Parathyroid adenoma (tissue), 2 donors: Measurements from ENCODE around the gene CFAP61.

Experiments used
- H2AFZ ChIP-seq: fragments of 300-600 bp; sonication (generic); one replicate; pipeline ENCODE4 v1.7.0; 2017; ENCODE audit warnings: antibody characterized with exemption, mild to moderate bottlenecking
- H3K27ac ChIP-seq: fragments of 300-600 bp; sonication (generic); one replicate; pipeline ENCODE4 v1.7.0; 2017
- H3K27me3 ChIP-seq: fragments of 300-600 bp; sonication (generic); one replicate; pipeline ENCODE4 v1.7.0; 2017; ENCODE audit warnings: low read length; ENCODE audit not compliant: control insufficient read depth, insufficient read depth
- H3K36me3 ChIP-seq: fragments of 300-600 bp; sonication (generic); one replicate; pipeline ENCODE4 v1.7.0; 2017; ENCODE audit warnings: low read length; ENCODE audit not compliant: control insufficient read depth, insufficient read depth
- H3K4me1 ChIP-seq: fragments of 300-600 bp; sonication (generic); one replicate; pipeline ENCODE4 v1.7.0; 2017; ENCODE audit warnings: control low read depth
- H3K4me2 ChIP-seq: fragments of 300-600 bp; sonication (generic); one replicate; pipeline ENCODE4 v1.7.0; 2017; ENCODE audit warnings: low read length
- H3K4me3 ChIP-seq: fragments of 300-600 bp; sonication (generic); one replicate; pipeline ENCODE4 v1.7.0; 2017; ENCODE audit warnings: low read depth, low read length
- H3K79me2 ChIP-seq: fragments of 300-600 bp; sonication (generic); one replicate; pipeline ENCODE4 v1.7.0; 2017; ENCODE audit warnings: control low read depth
- H3K9ac ChIP-seq: fragments of 300-600 bp; sonication (generic); one replicate; pipeline ENCODE4 v1.7.0; 2017; ENCODE audit warnings: mild to moderate bottlenecking
- H3K9me3 ChIP-seq: fragments of 300-600 bp; sonication (generic); one replicate; pipeline ENCODE4 v1.7.0; 2017; ENCODE audit warnings: low read length; ENCODE audit not compliant: control insufficient read depth
- TF ChIP-seq, protein P1 (sequence below): fragments of 300-600 bp; sonication (generic); IDR thresholded peaks from one replicate; pipeline ENCODE4 v1.7.0; 2017; ENCODE audit warnings: antibody characterized with exemption, mild to moderate bottlenecking
- donor health status: primary hyperparathyroidism.

Gene CFAP61

GRCh38 chr20:20017001-20017843, 35.1 kb upstream of the CFAP61 start, which contains the start of gene NAA20:
TSS of gene NAA20 (plus strand) at chr20:20017362. CDS start at chr20:20017397, 35 bp downstream.
- peak within 1 kb of the TSS; percentile 79 for H3K9ac ChIP-seq
- H3K36me3 ChIP-seq: no peaks in the 10 kb centered on the region
- H3K4me2 ChIP-seq: peak within 1 kb of the TSS; percentile 79
- peak within 1 kb of the TSS; percentile 69 for H3K27ac ChIP-seq
- H3K79me2 ChIP-seq: peaks cover 39% of the 10 kb centered on the region
- peak within 1 kb of the TSS; percentile 90 for H3K4me3 ChIP-seq
- no peaks in the 10 kb centered on the region for H3K9me3 ChIP-seq
- peaks cover 10% of the 10 kb centered on the region for H3K4me1 ChIP-seq
- TF ChIP-seq, protein P1, sequence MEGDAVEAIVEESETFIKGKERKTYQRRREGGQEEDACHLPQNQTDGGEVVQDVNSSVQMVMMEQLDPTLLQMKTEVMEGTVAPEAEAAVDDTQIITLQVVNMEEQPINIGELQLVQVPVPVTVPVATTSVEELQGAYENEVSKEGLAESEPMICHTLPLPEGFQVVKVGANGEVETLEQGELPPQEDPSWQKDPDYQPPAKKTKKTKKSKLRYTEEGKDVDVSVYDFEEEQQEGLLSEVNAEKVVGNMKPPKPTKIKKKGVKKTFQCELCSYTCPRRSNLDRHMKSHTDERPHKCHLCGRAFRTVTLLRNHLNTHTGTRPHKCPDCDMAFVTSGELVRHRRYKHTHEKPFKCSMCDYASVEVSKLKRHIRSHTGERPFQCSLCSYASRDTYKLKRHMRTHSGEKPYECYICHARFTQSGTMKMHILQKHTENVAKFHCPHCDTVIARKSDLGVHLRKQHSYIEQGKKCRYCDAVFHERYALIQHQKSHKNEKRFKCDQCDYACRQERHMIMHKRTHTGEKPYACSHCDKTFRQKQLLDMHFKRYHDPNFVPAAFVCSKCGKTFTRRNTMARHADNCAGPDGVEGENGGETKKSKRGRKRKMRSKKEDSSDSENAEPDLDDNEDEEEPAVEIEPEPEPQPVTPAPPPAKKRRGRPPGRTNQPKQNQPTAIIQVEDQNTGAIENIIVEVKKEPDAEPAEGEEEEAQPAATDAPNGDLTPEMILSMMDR: peak; percentile 83
- H3K27me3 ChIP-seq: no peaks in the 10 kb centered on the region
- H2AFZ ChIP-seq: peak within 1 kb of the TSS; percentile 99

GRCh38 chr20:20017844-20018185, 34.5 kb upstream of the CFAP61 start:
- TF ChIP-seq, protein P1: no peak
- Histone ChIP-seq H3K9ac (peak overlapping the region; percentile 79), H3K9me3 (no peaks in the 10 kb centered on the region), H3K27ac (peak overlapping the region; percentile 69), H3K4me3 (peak overlapping the region; percentile 90), H3K79me2 (peaks cover 39% of the 10 kb centered on the region), H3K4me2 (peak overlapping the region; percentile 79), H3K27me3 (no peaks in the 10 kb centered on the region), H3K4me1 (peaks cover 10% of the 10 kb centered on the region), H2AFZ (peak overlapping the region; percentile 99), H3K36me3 (no peaks in the 10 kb centered on the region)

DNA sequence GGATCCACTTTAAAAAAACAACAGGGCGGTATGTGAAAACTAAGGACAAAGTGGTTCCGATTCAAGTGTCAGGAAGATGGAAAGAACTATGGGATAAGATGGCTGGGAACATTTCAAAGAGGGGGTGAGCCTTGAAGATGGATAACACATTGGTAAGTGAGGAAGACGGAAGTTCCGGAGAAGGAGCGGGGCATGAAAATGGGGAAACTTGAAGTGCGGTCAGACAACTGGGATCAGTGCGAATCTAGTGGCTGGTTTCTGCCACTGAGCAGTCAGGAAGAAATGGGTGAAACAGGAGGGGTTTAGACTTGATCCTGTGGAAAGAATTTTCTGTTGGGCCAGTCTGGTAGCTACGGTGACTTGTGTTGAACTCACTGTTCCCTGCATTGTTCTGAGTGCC, 34.0 kb upstream of the CFAP61 start:
- H3K4me2 ChIP-seq: peak overlapping the region; percentile 79
- H3K27me3 ChIP-seq: no peaks in the 10 kb centered on the region
- H3K79me2 ChIP-seq: peaks cover 39% of the 10 kb centered on the region
- no peaks in the 10 kb centered on the region for H3K9me3 ChIP-seq
- TF ChIP-seq, protein P1: no peak
- H3K9ac ChIP-seq: no peak overlapping the region
- peak overlapping the region; percentile 90 for H3K4me3 ChIP-seq
- no peak overlapping the region for H2AFZ ChIP-seq
- H3K36me3 ChIP-seq: no peaks in the 10 kb centered on the region
- no peak overlapping the region for H3K27ac ChIP-seq
- peaks cover 10% of the 10 kb centered on the region for H3K4me1 ChIP-seq

DNA sequence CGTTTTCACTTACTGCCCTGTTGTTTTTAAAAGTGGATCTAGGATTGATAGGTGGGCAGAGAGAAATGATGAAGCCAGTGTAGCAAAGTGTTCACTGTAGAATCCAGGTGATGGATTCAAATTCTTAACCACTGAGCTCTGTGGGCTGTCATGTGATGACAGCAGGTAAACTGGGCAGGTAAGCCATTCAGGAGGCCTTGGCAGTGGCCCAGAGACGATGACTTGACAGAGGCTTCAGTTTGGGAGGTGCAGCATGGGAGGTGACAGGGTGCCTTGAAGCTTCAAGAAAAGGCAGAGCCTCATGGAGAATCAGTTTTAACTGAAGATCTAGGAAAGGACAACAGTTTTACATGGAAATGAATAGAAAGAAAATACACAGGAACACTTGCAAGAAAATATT, 33.2 kb upstream of the CFAP61 start:
- Histone ChIP-seq H3K9me3 (no peaks in the 10 kb centered on the region), H3K27ac (no peak overlapping the region), H3K4me2 (no peak overlapping the region), H2AFZ (no peak overlapping the region), H3K36me3 (no peaks in the 10 kb centered on the region), H3K27me3 (no peaks in the 10 kb centered on the region), H3K4me3 (no peak overlapping the region), H3K79me2 (peaks cover 39% of the 10 kb centered on the region), H3K4me1 (peaks cover 10% of the 10 kb centered on the region), H3K9ac (no peak overlapping the region)
- TF ChIP-seq, protein P1: no peak
